ENCODE results near the gene XYLT1.

XYLT1 gene

GRCh38 chr16:17325476-17326143, 145.2 kb downstream of the XYLT1 start:
- Histone ChIP-seq H3K9me3 (ENCODE audit: control insufficient read depth, insufficient read depth, low read length) (no peaks in the 10 kb centered on the region), H3K9ac (ENCODE audit: low read depth, low read length) (no peak overlapping the region), H3K4me1 (ENCODE audit: insufficient read depth, low read length) (peaks cover 4% of the 10 kb centered on the region; the same call in 1 of the 2 replicates), H3K36me3 (ENCODE audit: insufficient read depth, low read length) (no peaks in the 10 kb centered on the region)

GRCh38 chr16:17324451-17324850, 146.3 kb downstream of the XYLT1 start:
- H3K36me3 ChIP-seq (ENCODE audit: insufficient read depth, low read length), result no peaks in the 10 kb centered on the region
- H3K9ac ChIP-seq (ENCODE audit: low read depth, low read length), result no peak overlapping the region
- H3K9me3 ChIP-seq (ENCODE audit: control insufficient read depth, insufficient read depth, low read length), result no peaks in the 10 kb centered on the region
- peaks cover 10% of the 10 kb centered on the region; the same call in 1 of the 2 replicates for H3K4me1 ChIP-seq (ENCODE audit: insufficient read depth, low read length)

GRCh38 chr16:17323171-17323570, 147.6 kb downstream of the XYLT1 start:
- no peak overlapping the region for H3K9ac ChIP-seq (ENCODE audit: low read depth, low read length)
- H3K9me3 ChIP-seq (ENCODE audit: control insufficient read depth, insufficient read depth, low read length), result no peaks in the 10 kb centered on the region
- no peaks in the 10 kb centered on the region for H3K36me3 ChIP-seq (ENCODE audit: insufficient read depth, low read length)
- H3K4me1 ChIP-seq (ENCODE audit: insufficient read depth, low read length), result peaks cover 10% of the 10 kb centered on the region

GRCh38 chr16:17321824-17322223, 148.9 kb downstream of the XYLT1 start:
- Histone ChIP-seq H3K9ac (ENCODE audit: low read depth, low read length) (no peak overlapping the region), H3K36me3 (ENCODE audit: insufficient read depth, low read length) (no peaks in the 10 kb centered on the region), H3K4me1 (ENCODE audit: insufficient read depth, low read length) (peaks cover 13% of the 10 kb centered on the region), H3K9me3 (ENCODE audit: control insufficient read depth, insufficient read depth, low read length) (no peaks in the 10 kb centered on the region)

GRCh38 chr16:17320009-17320408, 150.8 kb downstream of the XYLT1 start:
- H3K4me1 ChIP-seq (ENCODE audit: insufficient read depth, low read length), result peaks cover 13% of the 10 kb centered on the region
- H3K36me3 ChIP-seq (ENCODE audit: insufficient read depth, low read length), result no peaks in the 10 kb centered on the region
- H3K9me3 ChIP-seq (ENCODE audit: control insufficient read depth, insufficient read depth, low read length), result no peaks in the 10 kb centered on the region
- no peak overlapping the region for H3K9ac ChIP-seq (ENCODE audit: low read depth, low read length)

GRCh38 chr16:17318238-17318637, 152.5 kb downstream of the XYLT1 start:
- H3K9me3 ChIP-seq (ENCODE audit: control insufficient read depth, insufficient read depth, low read length), result no peaks in the 10 kb centered on the region
- no peaks in the 10 kb centered on the region for H3K36me3 ChIP-seq (ENCODE audit: insufficient read depth, low read length)
- H3K4me1 ChIP-seq (ENCODE audit: insufficient read depth, low read length), result peaks cover 13% of the 10 kb centered on the region
- no peak overlapping the region for H3K9ac ChIP-seq (ENCODE audit: low read depth, low read length)

GRCh38 chr16:17316005-17316404, 154.8 kb downstream of the XYLT1 start:
- H3K9me3 ChIP-seq (ENCODE audit: control insufficient read depth, insufficient read depth, low read length), result no peaks in the 10 kb centered on the region
- H3K36me3 ChIP-seq (ENCODE audit: insufficient read depth, low read length), result no peaks in the 10 kb centered on the region
- no peak overlapping the region for H3K9ac ChIP-seq (ENCODE audit: low read depth, low read length)
- peaks cover 10% of the 10 kb centered on the region; the same call in 1 of the 2 replicates for H3K4me1 ChIP-seq (ENCODE audit: insufficient read depth, low read length)

- no peaks in the 10 kb centered on the region for H3K9me3 ChIP-seq (ENCODE audit: control insufficient read depth, insufficient read depth, low read length)
- no peaks in the 10 kb centered on the region for H3K36me3 ChIP-seq (ENCODE audit: insufficient read depth, low read length)
- H3K9ac ChIP-seq (ENCODE audit: low read depth, low read length), result no peak overlapping the region
- peaks cover 6% of the 10 kb centered on the region for H3K4me1 ChIP-seq (ENCODE audit: insufficient read depth, low read length)
These were observed 156.8 kb downstream of the XYLT1 start for GRCh38 chr16:17313793-17314547.

- peaks cover 7% of the 10 kb centered on the region for H3K4me1 ChIP-seq (ENCODE audit: insufficient read depth, low read length)
- no peaks in the 10 kb centered on the region for H3K9me3 ChIP-seq (ENCODE audit: control insufficient read depth, insufficient read depth, low read length)
- H3K36me3 ChIP-seq (ENCODE audit: insufficient read depth, low read length), result no peaks in the 10 kb centered on the region
- H3K9ac ChIP-seq (ENCODE audit: low read depth, low read length), result no peak overlapping the region
These were observed 157.6 kb downstream of the XYLT1 start for GRCh38 chr16:17313085-17313611.

GRCh38 chr16:17312094-17312710, 158.6 kb downstream of the XYLT1 start:
- H3K4me1 ChIP-seq (ENCODE audit: insufficient read depth, low read length), result peaks cover 4% of the 10 kb centered on the region; the same call in 1 of the 2 replicates
- H3K36me3 ChIP-seq (ENCODE audit: insufficient read depth, low read length), result no peaks in the 10 kb centered on the region
- H3K9ac ChIP-seq (ENCODE audit: low read depth, low read length), result no peak overlapping the region
- H3K9me3 ChIP-seq (ENCODE audit: control insufficient read depth, insufficient read depth, low read length), result no peaks in the 10 kb centered on the region

- Histone ChIP-seq H3K9ac (ENCODE audit: low read depth, low read length) (no peak overlapping the region), H3K9me3 (ENCODE audit: control insufficient read depth, insufficient read depth, low read length) (no peaks in the 10 kb centered on the region), H3K36me3 (ENCODE audit: insufficient read depth, low read length) (no peaks in the 10 kb centered on the region), H3K4me1 (ENCODE audit: insufficient read depth, low read length) (peaks cover 4% of the 10 kb centered on the region; the same call in 1 of the 2 replicates)
These were observed 159.2 kb downstream of the XYLT1 start for GRCh38 chr16:17311333-17312093.

- Histone ChIP-seq H3K9me3 (ENCODE audit: control insufficient read depth, insufficient read depth, low read length) (no peaks in the 10 kb centered on the region), H3K4me1 (ENCODE audit: insufficient read depth, low read length) (peaks cover 12% of the 10 kb centered on the region), H3K9ac (ENCODE audit: low read depth, low read length) (no peak overlapping the region), H3K36me3 (ENCODE audit: insufficient read depth, low read length) (no peaks in the 10 kb centered on the region)
These were observed 161.2 kb downstream of the XYLT1 start for GRCh38 chr16:17309510-17309909.

GRCh38 chr16:17308186-17308585, 162.6 kb downstream of the XYLT1 start:
- Histone ChIP-seq H3K9ac (ENCODE audit: low read depth, low read length) (no peak overlapping the region), H3K36me3 (ENCODE audit: insufficient read depth, low read length) (no peaks in the 10 kb centered on the region), H3K4me1 (ENCODE audit: insufficient read depth, low read length) (peaks cover 12% of the 10 kb centered on the region), H3K9me3 (ENCODE audit: control insufficient read depth, insufficient read depth, low read length) (no peaks in the 10 kb centered on the region)

- H3K4me1 ChIP-seq (ENCODE audit: insufficient read depth, low read length), result peaks cover 12% of the 10 kb centered on the region
- no peaks in the 10 kb centered on the region for H3K9me3 ChIP-seq (ENCODE audit: control insufficient read depth, insufficient read depth, low read length)
- H3K9ac ChIP-seq (ENCODE audit: low read depth, low read length), result no peak overlapping the region
- no peaks in the 10 kb centered on the region for H3K36me3 ChIP-seq (ENCODE audit: insufficient read depth, low read length)
These were observed 163.3 kb downstream of the XYLT1 start for GRCh38 chr16:17307504-17307903.
